SK-N-SH treated with all-trans-retinoic acid at 6 μM for 48 hours (cell line): ENCODE results near the gene GPNMB.

Source experiments
- ATAC-seq: fragments of 200-7000 bp; cut with Tn5 transposase; 3 replicates; pipeline ENCODE4 v1.9.1; 2020; ENCODE audit warnings: mild to moderate bottlenecking, moderate library complexity
- ARNTL ChIP-seq: fragments of 450-650 bp; formaldehyde crosslinking; IDR thresholded peaks from 2 replicates; pipeline ENCODE4 v1.5.0; 2020; ENCODE audit warnings: low read depth, mild to moderate bottlenecking, moderate library complexity, borderline replicate concordance
- BACH2 ChIP-seq: fragments of 250-450 bp; sonication (Bioruptor Pico); IDR thresholded peaks from 2 replicates; pipeline ENCODE4 v1.9.0; 2021; ENCODE audit warnings: mild to moderate bottlenecking, borderline replicate concordance
- CREB5 ChIP-seq: fragments of 250-450 bp; sonication (Bioruptor Pico); IDR thresholded peaks from 2 replicates; pipeline ENCODE4 v1.5.1; 2020; ENCODE audit warnings: low read depth, mild to moderate bottlenecking, moderate library complexity
- CSDC2 ChIP-seq: fragments of 250-450 bp; sonication (Bioruptor Pico); IDR thresholded peaks from 2 replicates; pipeline ENCODE4 v1.5.0; 2020; ENCODE audit warnings: mild to moderate bottlenecking, moderate library complexity
- CSRNP3 ChIP-seq: fragments of 250-450 bp; sonication (Bioruptor Pico); IDR thresholded peaks from 2 replicates; pipeline ENCODE4 v1.5.1; 2021; ENCODE audit warnings: mild to moderate bottlenecking, moderate library complexity
- ESRRG ChIP-seq: fragments of 250-450 bp; sonication (Bioruptor Pico); IDR thresholded peaks from 2 replicates; pipeline ENCODE4 v1.6.1; 2021; ENCODE audit warnings: mild to moderate bottlenecking
- GLIS3 ChIP-seq: fragments of 250-450 bp; sonication (Bioruptor Pico); IDR thresholded peaks from 2 replicates; pipeline ENCODE4 v1.5.0; 2020; ENCODE audit warnings: mild to moderate bottlenecking, moderate library complexity
- ISL1 ChIP-seq: fragments of 250-450 bp; sonication (Bioruptor Pico); IDR thresholded peaks from 2 replicates; pipeline ENCODE4 v2.1.2; 2022; ENCODE audit warnings: mild to moderate bottlenecking, moderate library complexity
- OSR1 ChIP-seq: fragments of 250-450 bp; sonication (Bioruptor Pico); IDR thresholded peaks from 2 replicates; pipeline ENCODE4 v1.8.0; 2022; ENCODE audit warnings: moderate library complexity, mild to moderate bottlenecking, inconsistent platforms
- PATZ1 ChIP-seq: fragments of 250-450 bp; sonication (Bioruptor Pico); IDR thresholded peaks from 2 replicates; pipeline ENCODE4 v1.8.0; 2020; ENCODE audit warnings: mild to moderate bottlenecking, moderate library complexity, borderline replicate concordance
- POU6F1 ChIP-seq: fragments of 250-450 bp; sonication (Bioruptor Pico); IDR thresholded peaks from 2 replicates; pipeline ENCODE4 v1.8.0; 2021; ENCODE audit warnings: low read depth, mild to moderate bottlenecking, moderate library complexity, borderline replicate concordance
- PPARA ChIP-seq: fragments of 250-450 bp; sonication (Bioruptor Pico); IDR thresholded peaks from 2 replicates; pipeline ENCODE4 v1.5.0; 2020; ENCODE audit warnings: mild to moderate bottlenecking, borderline replicate concordance
- RARB ChIP-seq: fragments of 250-450 bp; sonication (Bioruptor Pico); IDR thresholded peaks from 2 replicates; pipeline ENCODE4 v1.8.0; 2021; ENCODE audit warnings: mild to moderate bottlenecking, moderate library complexity
- TCF4 ChIP-seq: fragments of 250-450 bp; sonication (Bioruptor Pico); IDR thresholded peaks from 2 replicates; pipeline ENCODE4 v1.8.0; 2021; ENCODE audit warnings: mild to moderate bottlenecking, moderate library complexity, borderline replicate concordance
- TOX ChIP-seq: fragments of 250-450 bp; sonication (Bioruptor Pico); IDR thresholded peaks from 2 replicates; pipeline ENCODE4 v1.8.0; 2021; ENCODE audit warnings: mild to moderate bottlenecking, moderate library complexity, borderline replicate concordance
- TSHZ2 ChIP-seq: fragments of 250-450 bp; sonication (Bioruptor Pico); IDR thresholded peaks from 2 replicates; pipeline ENCODE4 v1.5.0; 2020; ENCODE audit warnings: mild to moderate bottlenecking, moderate library complexity
- ZC3H10 ChIP-seq: fragments of 250-450 bp; sonication (Bioruptor Pico); IDR thresholded peaks from 2 replicates; pipeline ENCODE4 v1.5.1; 2021; ENCODE audit warnings: mild to moderate bottlenecking, moderate library complexity
- ZFP3 ChIP-seq: fragments of 250-450 bp; sonication (Bioruptor Pico); IDR thresholded peaks from 2 replicates; pipeline ENCODE4 v1.5.0; 2020; ENCODE audit warnings: mild to moderate bottlenecking, moderate library complexity
- ZFP30 ChIP-seq: fragments of 450-650 bp; formaldehyde crosslinking; IDR thresholded peaks from 2 replicates; pipeline ENCODE4 v1.5.0; 2022; ENCODE audit warnings: mild to moderate bottlenecking, moderate library complexity
- ZNF565 ChIP-seq: fragments of 450-650 bp; formaldehyde crosslinking; conservative IDR thresholded peaks from 2 replicates; pipeline ENCODE4 v1.5.0; 2020; ENCODE audit warnings: low read depth, mild to moderate bottlenecking, moderate library complexity
- ZNF70 ChIP-seq: fragments of 450-650 bp; formaldehyde crosslinking; IDR thresholded peaks from 2 replicates; pipeline ENCODE4 v1.5.0; 2020; ENCODE audit warnings: mild to moderate bottlenecking, moderate library complexity
- ZNF8 ChIP-seq: fragments of 450-650 bp; formaldehyde crosslinking; IDR thresholded peaks from 2 replicates; pipeline ENCODE4 v1.5.0; 2020; ENCODE audit warnings: mild to moderate bottlenecking, moderate library complexity

The GPNMB gene

GRCh38 chr7:23218196-23218595 is 28.4 kb upstream of the GPNMB start:
- no peak for ATAC-seq
- no peak for TF ChIP-seq PATZ1 (CRISPR knock-in tag)
- TF ChIP-seq ZNF565, result no peak
- TF ChIP-seq ZNF8 (CRISPR knock-in tag), result no peak
- no peak for TF ChIP-seq ZC3H10
- TF ChIP-seq POU6F1 (CRISPR knock-in tag), result no peak
- no peak for TF ChIP-seq RARB
- TF ChIP-seq CREB5 (CRISPR knock-in tag), result no peak
- no peak for TF ChIP-seq ZFP30 (CRISPR knock-in tag)
- no peak for TF ChIP-seq CSDC2
- no peak for TF ChIP-seq ARNTL (CRISPR knock-in tag)
- no peak for TF ChIP-seq TSHZ2 (CRISPR knock-in tag)
- no peak for TF ChIP-seq TOX (CRISPR knock-in tag)
- no peak for TF ChIP-seq BACH2 (CRISPR knock-in tag)
- TF ChIP-seq PPARA (CRISPR knock-in tag), result no peak
- no peak for TF ChIP-seq ESRRG (CRISPR knock-in tag)
- TF ChIP-seq CSRNP3 (CRISPR knock-in tag), result no peak
- no peak for TF ChIP-seq OSR1 (CRISPR knock-in tag)
- no peak for TF ChIP-seq ISL1 (CRISPR knock-in tag)
- TF ChIP-seq, all 23 proteins: peak for 0

GRCh38 chr7:23220690-23221305 is 25.8 kb upstream of the GPNMB start:
- TF ChIP-seq PPARA (CRISPR knock-in tag) (no peak), GLIS3 (CRISPR knock-in tag) (no peak), ZNF70 (CRISPR knock-in tag) (no peak), ISL1 (CRISPR knock-in tag) (no peak), ZFP3 (CRISPR knock-in tag) (no peak), CSRNP3 (CRISPR knock-in tag) (no peak), ARNTL (CRISPR knock-in tag) (no peak), PATZ1 (CRISPR knock-in tag) (no peak), BACH2 (CRISPR knock-in tag) (no peak), CSDC2 (no peak), ZC3H10 (no peak), TCF4 (CRISPR knock-in tag) (no peak), RARB (no peak), ZFP30 (CRISPR knock-in tag) (no peak), TSHZ2 (CRISPR knock-in tag) (no peak), ZNF8 (CRISPR knock-in tag) (no peak), TOX (CRISPR knock-in tag) (no peak)
- ATAC-seq, result no peak
